ENCODE results near the gene RAE1.

- no peak for TF ChIP-seq CTCF (IDR thresholded peaks at IDR 0.05)
- TF ChIP-seq POLR2A (IDR thresholded peaks at IDR 0.05): no peak
- no peak for TF ChIP-seq POLR2AphosphoS5 (IDR thresholded peaks at IDR 0.05)
These were observed 42.4 kb upstream of the RAE1 start for GRCh38 chr20:57308451-57309271.

All from breast epithelium (tissue), 3 donors.